Memory B cell (primary cell): ENCODE results near the gene MBL2.

Source experiments
- ATAC-seq: fragments of 150-1000 bp; cut with Tn5 transposase; 2 replicates; pipeline ENCODE4 v1.10.0; 2021; ENCODE audit warnings: low read depth, mild to moderate bottlenecking, moderate library complexity
- DNase-seq, 2 donors: peaks; one replicate each; pipeline ENCODE4 v3.0.0; 2022; ENCODE audit warnings: low spot score in 2 of 2
- H3K27ac Mint-ChIP-seq: one replicate; pipeline ENCODE4 v1.8.0; 2022; ENCODE audit warnings: mild to moderate bottlenecking, moderate library complexity, mixed read lengths
- H3K27me3 Mint-ChIP-seq: one replicate; pipeline ENCODE4 v1.8.0; 2022; ENCODE audit warnings: mixed read lengths
- H3K36me3 Mint-ChIP-seq: one replicate; pipeline ENCODE4 v1.8.0; 2022; ENCODE audit warnings: mild to moderate bottlenecking, mixed read lengths
- H3K4me1 Mint-ChIP-seq: one replicate; pipeline ENCODE4 v1.8.0; 2022; ENCODE audit warnings: mixed read lengths
- H3K4me3 Mint-ChIP-seq: one replicate; pipeline ENCODE4 v1.8.0; 2022; ENCODE audit warnings: mild to moderate bottlenecking, moderate library complexity, mixed read lengths
- H3K9me3 Mint-ChIP-seq: one replicate; pipeline ENCODE4 v1.8.0; 2022; ENCODE audit warnings: mixed read lengths

MBL2 gene

GRCh38 chr10:52740913-52741675 is 31.5 kb downstream of the MBL2 start:
- H3K36me3 Mint-ChIP-seq: no peaks in the 10 kb centered on the region
- peak; percentile 7 to 35 for DNase-seq
- no peak overlapping the region for H3K27ac Mint-ChIP-seq
- no peak for ATAC-seq
- H3K4me3 Mint-ChIP-seq: no peak overlapping the region
- H3K27me3 Mint-ChIP-seq: no peaks in the 10 kb centered on the region
- no peaks in the 10 kb centered on the region for H3K9me3 Mint-ChIP-seq
- H3K4me1 Mint-ChIP-seq: no peaks in the 10 kb centered on the region

- Mint-ChIP-seq H3K4me3 (no peak overlapping the region), H3K4me1 (no peaks in the 10 kb centered on the region), H3K27ac (no peak overlapping the region), H3K9me3 (no peaks in the 10 kb centered on the region), H3K36me3 (no peaks in the 10 kb centered on the region), H3K27me3 (no peaks in the 10 kb centered on the region)
- no peak for ATAC-seq
- no peak for DNase-seq
These were observed 32.4 kb downstream of the MBL2 start for GRCh38 chr10:52740155-52740549.

- Mint-ChIP-seq H3K27ac (no peak overlapping the region), H3K9me3 (peaks cover 1% of the 10 kb centered on the region), H3K4me1 (no peaks in the 10 kb centered on the region), H3K36me3 (no peaks in the 10 kb centered on the region), H3K27me3 (peaks cover 2% of the 10 kb centered on the region), H3K4me3 (no peak overlapping the region)
- DNase-seq (no peak), ATAC-seq (no peak)
These were observed 33.0 kb downstream of the MBL2 start for GRCh38 chr10:52739380-52740154.

- DNase-seq: no peak
- Mint-ChIP-seq H3K27me3 (peaks cover 2% of the 10 kb centered on the region), H3K4me3 (no peak overlapping the region), H3K27ac (no peak overlapping the region), H3K4me1 (no peaks in the 10 kb centered on the region), H3K9me3 (peaks cover 1% of the 10 kb centered on the region), H3K36me3 (no peaks in the 10 kb centered on the region)
- no peak for ATAC-seq
These were observed 33.6 kb downstream of the MBL2 start for GRCh38 chr10:52738951-52739350.

GRCh38 chr10:52729271-52730104 is 43.1 kb downstream of the MBL2 start:
- ATAC-seq (no peak), DNase-seq (no peak)
- Mint-ChIP-seq H3K4me1 (no peaks in the 10 kb centered on the region), H3K9me3 (peaks cover 3% of the 10 kb centered on the region), H3K36me3 (no peaks in the 10 kb centered on the region), H3K27ac (no peak overlapping the region), H3K27me3 (no peaks in the 10 kb centered on the region), H3K4me3 (no peak overlapping the region)

GRCh38 chr10:52720018-52720417 is 52.6 kb downstream of the MBL2 start:
- Mint-ChIP-seq H3K27ac (no peak overlapping the region), H3K4me3 (no peak overlapping the region), H3K27me3 (no peaks in the 10 kb centered on the region), H3K36me3 (no peaks in the 10 kb centered on the region), H3K9me3 (peaks cover 1% of the 10 kb centered on the region), H3K4me1 (no peaks in the 10 kb centered on the region)
- ATAC-seq (no peak), DNase-seq (no peak)
